ENCODE results near the gene PADI1.

GRCh38 chr1:17195731-17196130, 9.2 kb upstream of the PADI1 start:
- TF ChIP-seq CTCF (IDR thresholded peaks at IDR 0.05) (no peak), EZH2 (IDR thresholded peaks at IDR 0.05; ENCODE audit: borderline replicate concordance, insufficient read depth, low read depth, low read length, poor library complexity, severe bottlenecking) (no peak)

Data from B cell (primary cell).